A549 treated with AZD9567 at 1 μM for 4 hours (cell line): ENCODE results near the gene COL6A5. TPM values are rescaled to one million over a fixed set of nuclear protein-coding genes. Genes with fewer than 3 reads are reported as not detected.

ENCODE experiments used
- total RNA-seq: library from RNA; stranded (reverse); fragments of 200-300 nt; extraction: Qiagen RNA extraction; gene quantifications from 5 replicates; pipeline ENCODE4 v1.2.3, GENCODE V29; 2022; ENCODE audit not compliant: insufficient read depth

COL6A5 gene
- total RNA-seq = not detected in 5 replicates

GRCh38 chr3:130345487-130346079 is at the start of gene COL6A5:
Gene COL6A5, plus strand, starts transcription at chr3:130345672. Its CDS starts 27,967 bp downstream, at chr3:130373639.

DNA sequence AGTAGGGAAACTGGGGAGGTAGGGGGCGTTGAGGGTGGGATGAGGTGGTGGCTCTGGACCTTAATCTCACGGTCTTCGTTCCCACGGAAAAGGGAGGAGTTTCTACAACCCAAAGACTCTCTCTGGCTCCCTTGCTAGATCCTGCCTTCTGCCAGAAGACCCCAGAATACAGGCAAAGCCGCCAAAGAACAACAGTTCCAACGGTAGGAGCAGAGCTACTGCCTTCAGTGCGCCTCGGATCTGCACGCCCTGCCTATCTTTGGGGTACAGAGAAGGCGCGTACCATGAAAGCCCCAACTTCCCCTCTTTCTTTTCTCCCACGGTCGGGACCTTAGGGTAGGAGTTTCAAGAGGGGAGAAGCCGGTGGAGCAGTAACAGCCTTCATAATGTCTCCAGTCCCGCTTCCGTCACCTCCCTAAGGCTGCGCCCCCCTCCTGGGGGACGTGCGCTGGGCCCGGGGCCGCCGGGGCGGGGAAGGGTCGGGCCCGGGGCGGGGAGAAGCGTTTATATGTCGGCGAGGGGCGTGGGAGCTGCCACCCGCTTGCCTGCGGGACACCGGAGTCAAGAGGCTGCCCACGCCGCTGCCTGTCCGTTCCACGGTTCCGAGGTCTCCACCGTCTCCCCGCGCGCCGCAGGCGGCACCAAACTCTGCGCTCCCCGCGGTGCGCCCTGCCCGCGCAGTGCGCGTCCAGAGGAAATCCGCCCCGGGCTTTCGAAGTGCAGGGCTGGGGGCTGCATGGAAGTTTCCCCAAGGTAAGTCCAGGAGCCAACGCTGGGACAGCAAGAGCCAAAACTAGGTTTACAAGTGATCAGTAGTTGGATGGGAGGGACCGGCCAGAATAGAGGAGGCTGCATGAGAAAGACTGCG is 171.4 kb downstream of the COL6A5 start, which contains the start of gene COL6A6:
Gene COL6A6 (plus strand): TSS at position 533 of the 868 bp plus-strand sequence. CDS start 43,188 bp downstream, outside the sequence.

Other genes starting within 250 kb of the COL6A5 start
- not detected in 5 replicates for gene COL6A6, start 171.5 kb downstream of the COL6A5 start, total RNA-seq